Dendritic cell treated with granulocyte-macrophage colony-stimulating factor and Interleukin-4, amounts not matched to agents 40 ng/mL and 50 ng/mL, for 4 days (primary cell): Measurements from ENCODE around the gene MAD1L1.

Experiments
- H3K27ac Mint-ChIP-seq: one replicate; pipeline ENCODE4 v1.8.0; 2022; ENCODE audit warnings: mild to moderate bottlenecking, mixed read lengths
- H3K27me3 Mint-ChIP-seq: one replicate; pipeline ENCODE4 v1.8.0; 2022; ENCODE audit warnings: mild to moderate bottlenecking, mixed read lengths
- H3K36me3 Mint-ChIP-seq: one replicate; pipeline ENCODE4 v1.8.0; 2022; ENCODE audit warnings: low read depth, mixed read lengths
- H3K4me1 Mint-ChIP-seq: one replicate; pipeline ENCODE4 v1.8.0; 2022; ENCODE audit warnings: low read depth, mixed read lengths
- H3K4me3 Mint-ChIP-seq: one replicate; pipeline ENCODE4 v1.8.0; 2022; ENCODE audit warnings: mild to moderate bottlenecking, moderate library complexity, mixed read lengths
- H3K9me3 Mint-ChIP-seq: one replicate; pipeline ENCODE4 v1.8.0; 2022; ENCODE audit warnings: mixed read lengths
- intact Hi-C: fragments of 100-400 bp; cut with micrococcal nuclease; formaldehyde crosslinking; loops from one replicate; pipeline ENCODE4 v1.15.0; 2022

MAD1L1 gene

DNA sequence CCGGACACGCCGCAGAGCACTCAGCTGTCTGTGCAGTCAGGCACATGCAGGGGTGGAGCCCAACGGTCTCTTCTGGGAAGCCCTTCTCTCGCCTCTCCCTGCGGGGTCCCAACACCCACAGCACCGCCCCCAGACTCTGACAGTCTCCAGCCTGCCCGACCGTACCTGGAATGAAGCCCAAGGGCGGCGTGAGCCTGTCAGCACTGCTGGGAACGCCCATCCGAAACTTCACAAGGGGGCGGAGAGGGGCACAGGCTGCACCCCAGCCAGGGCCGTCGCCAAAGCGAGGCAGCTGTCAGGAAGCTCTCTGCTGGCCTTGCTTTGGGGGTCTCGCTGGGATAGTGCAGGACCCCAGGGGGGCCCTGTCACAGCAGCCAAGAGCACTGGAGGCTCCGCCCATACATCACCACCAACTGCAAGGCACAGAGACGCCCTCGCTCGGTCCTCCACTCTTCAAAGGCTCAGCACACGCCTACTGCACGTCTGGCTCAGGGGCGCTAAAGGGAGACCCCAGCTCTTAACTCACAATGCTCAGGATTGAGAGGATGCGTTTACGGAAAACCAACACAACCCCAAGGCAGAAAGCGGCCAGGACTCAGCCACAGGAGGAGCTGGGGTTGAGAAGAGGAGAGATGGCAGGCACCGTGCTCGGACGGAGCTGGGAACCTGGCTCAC is 30.9 kb downstream of the MAD1L1 start:
- Mint-ChIP-seq H3K36me3 (peaks cover 96% of the 10 kb centered on the region), H3K9me3 (no peaks in the 10 kb centered on the region), H3K4me3 (no peak overlapping the region), H3K27me3 (no peaks in the 10 kb centered on the region), H3K27ac (no peak overlapping the region), H3K4me1 (peaks cover 10% of the 10 kb centered on the region)
- intact Hi-C loops, result no loop called here

DNA sequence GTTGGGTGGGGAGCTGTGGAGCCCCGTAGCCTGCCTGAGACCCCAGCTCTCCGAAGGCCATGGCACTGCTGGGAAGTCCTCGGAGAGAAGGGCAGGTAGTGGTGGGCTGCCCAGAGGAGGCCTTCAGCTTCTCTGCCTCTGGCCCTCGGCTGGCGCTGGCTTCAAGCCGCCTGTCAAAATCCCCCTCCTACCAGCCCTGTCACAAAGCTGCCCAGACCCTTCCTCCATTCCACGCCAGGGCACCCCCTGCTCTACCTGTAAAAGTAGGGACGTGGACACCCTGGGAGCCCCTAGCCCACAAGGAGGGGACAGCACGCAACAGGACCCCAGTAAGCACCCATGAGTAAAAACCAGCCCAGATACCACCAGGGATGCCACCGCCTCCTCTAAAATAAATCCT is 31.6 kb downstream of the MAD1L1 start:
- intact Hi-C loops, result no loop called here
- peaks cover 6% of the 10 kb centered on the region for H3K9me3 Mint-ChIP-seq
- H3K4me1 Mint-ChIP-seq, result peaks cover 10% of the 10 kb centered on the region
- H3K27ac Mint-ChIP-seq, result no peak overlapping the region
- H3K4me3 Mint-ChIP-seq, result no peak overlapping the region
- peaks cover 99% of the 10 kb centered on the region for H3K36me3 Mint-ChIP-seq
- H3K27me3 Mint-ChIP-seq, result no peaks in the 10 kb centered on the region

DNA sequence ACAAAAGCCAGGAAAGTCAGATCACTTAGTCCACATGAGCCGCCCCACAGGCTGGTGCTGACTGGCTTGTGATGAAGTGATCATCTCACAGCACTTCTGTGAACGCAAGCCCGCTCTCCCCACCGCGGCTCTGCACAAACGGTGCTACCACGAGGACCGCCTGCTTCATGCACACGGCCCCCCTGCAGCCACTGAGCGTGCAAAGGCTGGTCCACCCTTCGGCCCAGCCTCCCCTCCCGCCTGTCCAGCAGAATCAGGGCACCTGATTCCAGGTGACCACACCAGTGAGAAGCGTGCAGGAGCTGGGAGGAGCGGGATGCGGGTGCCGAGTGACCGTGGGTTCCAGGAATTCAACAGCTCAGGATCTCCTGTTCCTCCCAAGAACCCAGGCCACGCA is 32.2 kb downstream of the MAD1L1 start:
- peaks cover 11% of the 10 kb centered on the region for H3K9me3 Mint-ChIP-seq
- intact Hi-C loops, result no loop called here
- no peak overlapping the region for H3K4me3 Mint-ChIP-seq
- H3K27me3 Mint-ChIP-seq, result no peaks in the 10 kb centered on the region
- H3K4me1 Mint-ChIP-seq, result peaks cover 10% of the 10 kb centered on the region
- H3K36me3 Mint-ChIP-seq, result peaks cover 99% of the 10 kb centered on the region
- no peak overlapping the region for H3K27ac Mint-ChIP-seq

DNA sequence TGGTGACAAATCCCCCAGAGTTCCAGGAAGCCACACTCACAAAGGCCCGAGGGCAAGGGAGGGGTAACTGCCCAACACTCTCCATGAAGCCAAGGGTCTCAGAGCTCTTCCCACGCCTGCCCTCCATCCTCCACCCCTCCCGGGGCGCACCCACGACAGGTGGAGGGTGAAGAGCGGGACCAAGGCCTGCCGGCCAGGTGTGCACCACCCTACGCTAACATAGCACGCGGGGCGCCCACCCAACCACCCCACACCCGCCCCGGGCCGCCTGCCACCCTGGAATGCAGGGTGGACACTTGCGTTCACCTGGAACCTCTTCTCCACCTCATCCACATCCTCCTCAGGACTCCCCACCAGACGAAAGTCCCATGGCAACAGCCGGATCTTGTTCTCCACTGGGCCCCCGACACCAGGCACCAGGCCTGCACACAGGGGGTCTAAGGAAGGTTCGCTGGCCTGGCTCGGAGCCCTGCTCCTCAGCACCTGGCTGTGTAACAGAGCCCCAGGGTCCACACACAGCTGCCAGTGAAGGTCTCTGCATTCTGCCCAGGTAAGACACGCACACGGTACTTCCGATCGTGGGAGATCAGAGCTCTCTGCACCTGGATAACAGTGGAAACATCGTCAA is 32.7 kb downstream of the MAD1L1 start:
- Mint-ChIP-seq H3K27ac (no peak overlapping the region), H3K4me1 (peaks cover 10% of the 10 kb centered on the region), H3K27me3 (no peaks in the 10 kb centered on the region), H3K36me3 (peaks cover 99% of the 10 kb centered on the region), H3K4me3 (no peak overlapping the region), H3K9me3 (peaks cover 13% of the 10 kb centered on the region)
- intact Hi-C loops, result no loop called here

DNA sequence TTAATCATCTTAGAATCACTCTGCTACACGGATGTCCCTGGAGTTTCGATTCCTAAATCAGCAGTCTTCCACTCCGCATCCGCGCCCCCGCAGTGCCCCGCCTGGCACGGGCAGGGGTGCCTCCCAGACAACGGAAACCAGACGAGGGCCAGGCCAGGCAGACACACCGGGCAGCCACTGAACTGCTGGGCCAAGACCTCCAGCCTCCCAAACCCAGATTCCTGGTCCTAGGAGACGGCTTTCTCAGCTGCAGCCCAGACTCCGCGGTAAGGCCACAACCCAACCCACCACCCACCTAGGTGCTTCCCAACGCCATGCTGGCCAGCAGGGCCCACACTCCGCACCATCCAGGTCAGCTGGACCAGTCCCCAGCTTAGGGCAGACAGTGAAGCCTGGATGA is 33.2 kb downstream of the MAD1L1 start:
- H3K4me1 Mint-ChIP-seq, result peaks cover 9% of the 10 kb centered on the region
- H3K36me3 Mint-ChIP-seq, result peaks cover 95% of the 10 kb centered on the region
- intact Hi-C loops, result no loop called here
- no peaks in the 10 kb centered on the region for H3K27me3 Mint-ChIP-seq
- no peak overlapping the region for H3K27ac Mint-ChIP-seq
- H3K4me3 Mint-ChIP-seq, result no peak overlapping the region
- peaks cover 13% of the 10 kb centered on the region for H3K9me3 Mint-ChIP-seq

DNA sequence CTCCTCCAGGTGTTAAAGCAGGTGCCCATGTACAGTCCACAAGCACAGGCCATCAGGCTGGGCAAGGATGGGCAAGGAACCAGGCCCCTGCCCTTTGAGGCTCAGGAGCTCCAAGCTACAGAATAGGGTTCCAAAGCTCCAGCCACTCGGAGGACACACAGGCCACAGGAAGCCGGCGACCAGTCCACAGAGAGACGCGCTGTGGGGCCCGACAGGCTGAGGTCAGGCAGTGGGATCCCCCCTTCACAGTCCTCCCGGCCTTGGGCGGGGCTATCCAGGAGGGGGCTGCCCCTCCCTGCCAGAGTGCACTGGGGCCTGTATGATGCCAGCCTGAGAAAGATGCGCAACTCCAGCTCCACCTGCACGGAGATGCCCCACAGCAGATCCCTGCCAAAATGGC is 34.0 kb downstream of the MAD1L1 start:
- intact Hi-C loops, result no loop called here
- Mint-ChIP-seq H3K9me3 (peaks cover 13% of the 10 kb centered on the region), H3K36me3 (peaks cover 95% of the 10 kb centered on the region), H3K27me3 (no peaks in the 10 kb centered on the region), H3K4me1 (peaks cover 2% of the 10 kb centered on the region), H3K27ac (no peak overlapping the region), H3K4me3 (no peak overlapping the region)

DNA sequence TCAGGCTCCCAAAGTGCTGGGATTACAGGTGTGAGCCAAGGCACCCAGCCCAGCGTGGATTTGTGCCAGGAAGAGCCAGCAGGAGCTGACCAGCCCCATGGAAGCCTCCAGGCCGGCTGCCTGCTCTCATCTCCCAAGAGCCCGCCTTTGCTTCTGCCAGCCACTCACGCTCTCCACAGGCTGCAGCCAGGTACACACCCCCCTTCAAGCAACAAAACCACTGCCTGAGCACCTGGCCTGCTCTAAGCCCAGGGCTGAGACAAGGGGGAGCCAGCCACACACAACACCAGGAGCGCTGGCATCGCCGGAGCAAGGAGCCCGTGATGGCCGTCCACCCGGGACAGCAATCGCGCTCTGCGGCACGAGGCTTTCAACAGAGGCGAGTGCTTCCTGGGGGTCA is 34.5 kb downstream of the MAD1L1 start:
- no peaks in the 10 kb centered on the region for H3K27me3 Mint-ChIP-seq
- no peak overlapping the region for H3K4me3 Mint-ChIP-seq
- H3K9me3 Mint-ChIP-seq, result peaks cover 13% of the 10 kb centered on the region
- peaks cover 96% of the 10 kb centered on the region for H3K36me3 Mint-ChIP-seq
- H3K4me1 Mint-ChIP-seq, result no peaks in the 10 kb centered on the region
- intact Hi-C loops, result no loop called here
- no peak overlapping the region for H3K27ac Mint-ChIP-seq

DNA sequence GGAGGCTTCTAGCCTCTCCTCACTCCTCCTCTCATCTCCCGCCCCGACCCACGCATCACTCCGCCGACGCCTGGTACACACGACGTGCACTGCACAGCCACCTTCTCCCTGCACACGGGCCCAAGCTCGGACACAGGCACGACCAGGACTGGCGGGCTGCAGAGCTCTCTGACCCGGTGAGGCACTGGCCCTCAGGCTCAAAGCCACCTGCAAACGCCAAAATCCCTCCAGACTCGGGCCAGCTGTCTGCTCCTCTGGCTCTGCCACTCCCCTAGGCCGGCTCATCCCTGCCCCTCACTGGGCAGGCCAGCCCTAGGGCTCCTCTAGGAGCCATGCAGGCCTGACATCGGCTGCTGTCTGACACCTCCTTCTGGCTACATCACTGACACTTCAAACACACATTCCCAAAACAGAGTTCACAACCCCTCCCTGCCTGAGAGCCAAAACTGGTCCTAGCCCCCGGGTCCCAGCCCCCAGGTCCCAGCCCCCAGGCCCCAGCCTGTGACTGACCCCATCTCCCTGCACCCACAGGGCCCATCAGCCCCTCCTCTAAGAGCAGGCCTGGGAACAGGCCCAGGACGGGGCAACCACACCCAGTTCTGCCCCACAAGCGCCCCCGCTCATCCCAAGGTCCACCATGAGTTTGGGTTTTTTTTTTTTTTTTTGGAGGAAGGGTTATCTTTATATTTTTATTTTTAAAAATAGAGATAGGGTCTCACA is 35.1 kb downstream of the MAD1L1 start:
- intact Hi-C loops, result no loop called here
- peaks cover 95% of the 10 kb centered on the region for H3K36me3 Mint-ChIP-seq
- H3K27ac Mint-ChIP-seq, result no peak overlapping the region
- H3K4me1 Mint-ChIP-seq, result no peaks in the 10 kb centered on the region
- no peaks in the 10 kb centered on the region for H3K27me3 Mint-ChIP-seq
- no peak overlapping the region for H3K4me3 Mint-ChIP-seq
- H3K9me3 Mint-ChIP-seq, result peaks cover 13% of the 10 kb centered on the region

DNA sequence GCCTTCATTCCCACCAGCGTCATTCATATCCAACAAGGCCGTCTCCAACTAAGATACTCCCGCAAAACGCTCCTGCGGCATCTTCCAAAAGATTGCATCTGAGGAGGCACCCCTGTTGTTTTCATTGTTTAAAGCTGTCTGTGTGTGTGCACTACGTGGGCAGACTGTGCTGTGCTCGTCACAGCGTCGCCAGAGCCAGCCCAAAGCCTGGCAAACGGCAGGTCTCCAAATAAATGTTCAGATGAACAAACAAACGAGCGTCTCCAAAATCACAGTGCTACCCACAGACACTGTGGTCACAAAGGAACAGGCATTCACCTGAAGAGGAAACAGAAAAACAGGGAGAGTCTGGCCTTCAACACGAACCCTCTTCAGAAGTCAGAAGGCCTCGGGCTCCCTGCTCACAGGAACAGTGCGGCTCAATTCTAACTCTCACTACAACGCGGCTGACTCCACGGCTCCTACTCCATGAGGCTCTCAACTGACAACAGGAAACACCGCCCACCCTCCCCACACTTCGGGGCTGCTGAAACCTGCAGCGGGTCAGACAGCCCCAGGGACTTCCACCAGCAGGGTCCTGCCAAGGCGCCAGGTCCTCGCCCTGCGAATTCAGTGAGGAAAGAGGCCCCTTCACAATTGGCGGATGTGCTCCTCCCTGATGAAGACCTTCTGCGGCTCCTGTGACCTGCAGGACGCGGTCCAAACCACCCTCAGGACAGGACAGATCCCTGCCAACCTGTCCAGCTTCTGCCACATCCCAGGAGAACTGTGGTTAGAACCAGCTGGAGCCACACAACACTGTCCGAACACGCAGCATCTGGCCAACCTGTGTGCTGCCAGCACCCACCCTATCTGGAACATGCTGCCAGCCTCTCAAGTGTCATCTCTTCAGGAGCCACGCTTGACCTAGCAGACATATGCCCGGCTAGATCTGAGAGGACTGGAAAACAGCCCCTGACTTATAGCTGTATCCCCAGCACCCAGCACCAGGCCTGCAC is 36.1 kb downstream of the MAD1L1 start:
- H3K4me3 Mint-ChIP-seq, result no peak overlapping the region
- H3K9me3 Mint-ChIP-seq, result peaks cover 13% of the 10 kb centered on the region
- no peaks in the 10 kb centered on the region for H3K27me3 Mint-ChIP-seq
- H3K4me1 Mint-ChIP-seq, result no peaks in the 10 kb centered on the region
- no peak overlapping the region for H3K27ac Mint-ChIP-seq
- intact Hi-C loops, result no loop called here
- peaks cover 95% of the 10 kb centered on the region for H3K36me3 Mint-ChIP-seq

DNA sequence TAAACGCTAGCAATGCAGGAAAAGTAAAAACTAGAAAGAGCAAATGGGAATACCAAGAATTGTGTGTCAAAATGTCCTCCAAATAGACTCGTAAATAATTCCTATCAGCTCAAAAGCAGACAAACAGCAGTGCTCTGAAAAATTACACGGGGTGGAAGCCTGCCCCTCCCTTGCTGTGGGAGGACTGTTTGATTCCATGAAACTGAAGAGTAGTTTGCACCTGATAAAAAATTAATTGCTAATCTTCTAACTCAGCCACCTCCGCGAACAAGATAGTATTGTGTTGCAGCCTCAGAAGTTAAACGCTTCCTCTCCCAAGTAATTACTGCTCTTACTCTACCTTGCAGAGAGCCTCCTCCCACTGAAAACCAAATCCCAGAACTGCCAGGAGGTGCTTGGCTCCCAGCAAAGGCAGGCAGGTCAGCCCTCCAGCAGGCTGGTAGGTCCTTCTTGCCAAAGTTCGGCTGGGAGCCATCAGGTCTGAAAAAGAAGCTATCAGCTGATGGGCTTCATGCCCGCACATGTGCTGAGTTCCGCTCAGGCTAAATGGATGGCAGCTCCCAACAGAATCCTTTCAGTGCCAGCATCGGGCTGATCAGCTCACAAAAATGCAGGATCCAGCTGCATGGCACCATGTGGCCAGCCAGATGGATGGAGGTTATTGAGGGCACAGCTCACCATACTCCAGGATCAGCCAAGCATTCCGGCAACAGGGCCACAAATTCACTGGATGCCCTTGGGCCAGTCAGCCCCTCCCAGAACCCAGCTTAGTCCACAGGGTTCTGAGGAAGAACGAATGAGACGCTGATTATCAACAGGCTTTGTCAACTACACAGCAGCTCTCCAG is 37.1 kb downstream of the MAD1L1 start:
- Mint-ChIP-seq H3K27ac (no peak overlapping the region), H3K9me3 (peaks cover 13% of the 10 kb centered on the region), H3K36me3 (peaks cover 94% of the 10 kb centered on the region), H3K4me1 (no peaks in the 10 kb centered on the region), H3K27me3 (no peaks in the 10 kb centered on the region), H3K4me3 (no peak overlapping the region)
- intact Hi-C loops, result no loop called here

DNA sequence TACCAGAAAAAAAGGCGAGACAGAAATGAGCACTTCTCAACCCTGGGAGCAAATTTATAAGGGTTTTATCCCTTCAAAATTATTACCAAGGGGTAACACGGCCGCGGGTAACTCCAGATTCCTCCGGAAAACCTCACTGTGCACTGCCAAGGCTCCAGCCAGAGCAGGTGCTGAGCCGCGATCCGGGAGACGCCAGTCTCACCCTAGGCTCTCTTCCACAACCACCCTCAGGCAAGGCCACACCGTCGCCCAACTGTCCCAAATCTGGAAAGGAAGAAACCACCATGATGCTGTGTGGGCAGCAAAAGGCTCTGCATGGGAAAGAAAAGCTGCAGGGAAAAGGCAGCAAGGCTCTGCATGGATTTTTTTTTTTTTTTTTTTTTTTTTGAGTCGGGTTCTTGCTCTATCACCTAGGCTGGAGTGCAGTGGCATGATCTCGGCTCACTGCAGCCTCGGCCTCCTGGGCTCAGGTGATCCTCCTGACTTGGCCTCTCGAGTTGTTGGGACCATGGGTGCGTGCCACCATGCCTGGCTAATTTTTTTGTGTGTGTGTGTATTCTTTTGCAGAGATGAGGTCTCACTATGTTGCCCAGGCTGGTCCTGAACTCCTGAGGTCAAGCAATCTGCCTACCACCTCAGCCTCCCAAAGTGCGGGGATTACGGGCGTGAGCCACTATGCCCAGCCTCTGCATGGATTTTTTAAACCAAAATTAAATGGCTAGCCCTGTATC is 39.0 kb downstream of the MAD1L1 start:
- H3K27me3 Mint-ChIP-seq, result no peaks in the 10 kb centered on the region
- H3K27ac Mint-ChIP-seq, result no peak overlapping the region
- no peaks in the 10 kb centered on the region for H3K4me1 Mint-ChIP-seq
- peaks cover 20% of the 10 kb centered on the region for H3K9me3 Mint-ChIP-seq
- intact Hi-C loops, result no loop called here
- peaks cover 94% of the 10 kb centered on the region for H3K36me3 Mint-ChIP-seq
- H3K4me3 Mint-ChIP-seq, result no peak overlapping the region

DNA sequence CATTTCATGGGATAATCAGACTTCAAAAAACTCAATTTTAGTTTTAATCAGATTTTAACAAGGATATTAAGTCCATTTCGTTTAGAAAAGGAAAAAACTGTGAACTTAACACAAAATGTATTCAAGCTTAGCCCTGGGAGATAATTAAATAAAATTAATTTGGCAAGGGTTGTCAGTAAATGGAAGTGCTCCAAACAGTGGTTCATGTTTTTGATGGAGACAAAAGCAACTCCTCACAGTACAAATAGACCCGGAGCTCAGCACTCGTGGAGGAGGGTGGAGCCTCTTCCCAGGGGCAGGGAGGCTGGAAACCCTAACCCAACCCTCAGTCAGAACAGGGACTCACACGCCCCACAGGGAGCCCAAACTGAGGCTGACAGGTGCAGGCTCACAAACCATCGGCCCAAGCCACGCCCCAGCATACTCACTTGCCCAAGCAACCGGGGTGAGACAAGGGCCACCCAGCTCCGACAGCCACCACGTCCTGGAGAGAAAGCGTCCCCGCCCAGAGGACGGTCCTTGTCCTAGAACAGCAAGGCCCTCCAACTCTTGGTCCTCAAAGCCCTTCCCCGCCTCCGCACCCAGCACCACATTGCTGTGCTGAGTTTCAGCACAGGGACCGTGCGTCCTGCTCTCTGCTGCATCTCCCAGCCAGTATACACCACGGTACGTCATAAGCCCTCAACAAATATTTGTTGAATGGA is 39.8 kb downstream of the MAD1L1 start:
- Mint-ChIP-seq H3K36me3 (peaks cover 94% of the 10 kb centered on the region), H3K4me1 (no peaks in the 10 kb centered on the region), H3K27ac (no peak overlapping the region), H3K9me3 (peaks cover 20% of the 10 kb centered on the region), H3K27me3 (no peaks in the 10 kb centered on the region), H3K4me3 (no peak overlapping the region)
- intact Hi-C loops, result no loop called here
